Activated CD8-positive, alpha-beta memory T cell treated with anti-CD3 and anti-CD28 coated beads, Interleukin-2, amount 50 U/mL, for 48 hours (primary cell): ENCODE data around the gene ZNF638.

Source experiments
- DNase-seq: peaks from one replicate; pipeline ENCODE4 v3.0.0-alpha.2; 2020

Gene ZNF638

GRCh38 chr2:71473346-71474031, 141.9 kb downstream of the ZNF638 start:
- DNase-seq: no peak

DNA sequence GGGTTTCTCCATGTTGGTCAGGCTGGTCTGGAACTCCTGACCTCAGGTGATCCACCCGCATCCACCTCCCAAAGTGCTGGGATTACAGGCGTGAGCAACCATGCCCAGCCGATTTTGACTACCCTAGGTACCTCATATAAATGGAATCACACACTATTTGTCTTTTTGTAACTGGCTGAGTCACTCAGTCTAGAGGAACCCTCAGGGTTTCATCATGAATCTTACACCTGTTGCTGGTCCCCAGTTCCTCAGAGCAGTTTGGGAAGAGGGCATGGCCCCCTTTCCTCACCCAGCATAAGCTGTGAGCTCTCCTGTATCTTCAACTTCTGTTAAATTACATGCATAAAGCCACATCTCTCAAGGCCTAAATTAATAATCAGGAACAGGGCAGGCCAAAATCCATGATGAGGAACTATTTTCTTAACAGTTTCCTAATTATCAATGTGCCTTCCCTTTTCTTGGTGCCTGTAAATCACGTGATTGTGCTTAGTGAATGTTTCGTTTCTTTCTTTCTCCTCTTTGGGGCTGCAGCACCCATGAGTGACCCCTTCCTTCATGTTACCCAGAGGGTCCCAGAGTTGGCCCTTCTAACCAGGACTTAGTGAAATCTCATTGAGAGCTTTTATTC, 142.6 kb downstream of the ZNF638 start:
- DNase-seq: no peak

- no peak for DNase-seq
Measured at GRCh38 chr2:71474744-71475397, 143.3 kb downstream of the ZNF638 start.

- DNase-seq: no peak
Measured at GRCh38 chr2:71476495-71476894, 144.9 kb downstream of the ZNF638 start.

GRCh38 chr2:71477231-71477691, 145.7 kb downstream of the ZNF638 start:
- no peak for DNase-seq

DNA sequence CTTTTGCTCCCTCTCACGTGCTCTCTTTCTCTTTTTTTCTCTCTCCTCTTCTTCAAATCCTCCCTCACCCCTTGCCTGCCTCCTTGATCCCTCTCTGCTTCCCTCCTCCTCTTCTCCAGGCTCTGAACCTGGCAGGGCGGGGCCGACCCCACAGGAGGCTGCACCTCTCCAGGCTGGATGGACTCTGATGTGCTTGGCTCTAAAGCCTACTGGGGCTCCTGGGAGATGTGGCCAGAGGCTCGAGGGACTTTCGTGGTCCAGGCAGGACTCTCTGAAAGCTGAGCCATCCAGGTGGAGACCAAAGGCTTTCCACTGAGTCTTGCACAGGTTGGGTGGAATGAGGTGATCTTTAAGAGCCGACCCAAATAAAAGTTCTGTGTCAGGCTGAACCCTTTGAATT, 147.2 kb downstream of the ZNF638 start:
- no peak for DNase-seq

- no peak for DNase-seq
Measured at GRCh38 chr2:71479261-71479660, 147.7 kb downstream of the ZNF638 start.

DNA sequence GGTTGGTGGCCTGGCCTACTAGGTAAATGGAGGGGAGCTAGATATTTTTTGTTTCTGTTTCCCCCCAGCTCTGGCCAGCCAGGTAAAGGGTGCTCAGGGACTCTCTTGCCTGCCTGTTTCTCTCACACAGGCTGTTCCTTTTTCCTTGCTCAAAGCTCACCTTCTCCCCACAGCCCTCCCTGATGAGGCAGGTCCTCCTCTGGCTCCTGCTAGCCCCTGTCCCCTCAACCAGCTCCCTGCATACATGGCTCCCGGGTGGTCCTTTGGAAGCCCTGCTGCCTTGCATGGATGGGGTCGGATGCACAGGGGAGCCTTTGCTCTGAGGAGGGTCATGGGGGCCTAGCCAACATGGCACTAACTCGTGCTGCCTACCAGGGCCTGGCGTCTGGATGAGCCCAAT, 149.5 kb downstream of the ZNF638 start:
- no peak for DNase-seq

- no peak for DNase-seq
Measured at GRCh38 chr2:71482055-71482454, 150.5 kb downstream of the ZNF638 start.

GRCh38 chr2:71483246-71483645, 151.7 kb downstream of the ZNF638 start:
- no peak for DNase-seq

DNA sequence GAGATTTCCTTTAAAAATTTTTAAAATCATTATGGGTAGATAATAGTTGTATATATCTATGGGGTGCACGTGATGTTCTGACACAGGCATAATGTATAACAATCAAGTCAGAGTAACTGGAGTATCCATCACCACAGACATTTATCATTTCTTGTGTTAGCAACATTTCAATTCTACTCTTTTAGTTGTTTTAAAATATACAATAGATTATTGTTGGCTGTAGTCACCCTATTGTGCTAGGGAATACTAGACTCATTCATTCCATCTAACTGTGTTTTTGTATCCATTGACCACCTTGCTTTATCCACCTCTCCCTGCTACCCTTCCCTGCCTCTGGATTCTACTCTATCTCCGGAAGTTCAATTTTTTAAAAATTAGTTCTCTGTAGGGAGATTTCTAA, 152.8 kb downstream of the ZNF638 start:
- no peak for DNase-seq
